Measurements from ENCODE around the gene ACVR1C. TPM values are rescaled to one million over a fixed set of nuclear protein-coding genes. Genes with fewer than 3 reads are reported as not detected.

Gene ACVR1C
- total and polyA plus RNA-seq, 2 of the 4 experiments (the other 2 are of a cell fraction) = 0.07 to 0.18 TPM

GRCh38 chr2:157603198-157603597 is 25.5 kb downstream of the ACVR1C start:
- Histone ChIP-seq H3K9me1 (ENCODE audit: insufficient read depth, low read length) (no peaks in the 10 kb centered on the region), H4K20me1 (ENCODE audit: insufficient read depth, low read length) (no peaks in the 10 kb centered on the region), H3K4ac (ENCODE audit: low read depth, low read length) (no peak overlapping the region), H3K56ac (ENCODE audit: extremely low read depth, insufficient read depth, low read length) (no peak overlapping the region), H2AFZ (replicated peaks; ENCODE audit: low read length, poor library complexity) (no peak overlapping the region), H2AK9ac (replicated peaks; ENCODE audit: low read depth, low read length, poor library complexity) (no peak overlapping the region), H4K91ac (ENCODE audit: insufficient read depth, low read depth, low read length) (no peak overlapping the region), H3K4me3 (ENCODE audit: insufficient read depth, low read depth, low read length) (no peak overlapping the region), H3K4me1 (ENCODE audit: control insufficient read depth, insufficient read depth, low read length) (no peaks in the 10 kb centered on the region), H3K79me1 (ENCODE audit: low read depth in 1 of 2, low read length in 2 of 2) (no peaks in the 10 kb centered on the region), H3K9me3 (ENCODE audit: control insufficient read depth, insufficient read depth, low read length) (no peaks in the 10 kb centered on the region), H4K8ac (ENCODE audit: low read depth in 2 of 2, low read length in 2 of 2) (no peak overlapping the region), H3K9ac (ENCODE audit: low read depth, low read length) (no peak overlapping the region), H4K5ac (ENCODE audit: low read depth, low read length) (no peak overlapping the region), H3K27ac (ENCODE audit: insufficient read depth, low read length) (no peak overlapping the region), H3K18ac (ENCODE audit: low read depth, low read length) (no peak overlapping the region), H3K4me2 (ENCODE audit: low read depth, low read length) (no peak overlapping the region), H2BK120ac (ENCODE audit: low read depth, low read length) (no peak overlapping the region), H2AK5ac (ENCODE audit: low read depth, low read length) (no peak overlapping the region), H3K23ac (ENCODE audit: low read depth, low read length) (no peak overlapping the region), H2BK15ac (ENCODE audit: low read depth, low read length) (no peak overlapping the region), H3K36me3 (ENCODE audit: control insufficient read depth, insufficient read depth, low read length) (no peaks in the 10 kb centered on the region), H2BK20ac (ENCODE audit: low read depth, low read length) (no peak overlapping the region), H2BK5ac (ENCODE audit: low read depth, low read length, poor library complexity, severe bottlenecking) (no peak overlapping the region), H3K14ac (replicated peaks; ENCODE audit: low read depth, low read length) (no peak overlapping the region), H3K27me3 (ENCODE audit: control insufficient read depth, insufficient read depth, low read length) (peaks cover 3% of the 10 kb centered on the region; the same call in 1 of the 2 replicates)
- WGBS, 2 experiments (ENCODE audit: extremely low coverage in 2 of 2, insufficient read length in 1 of 2) = no CpG with 5 or more reads among the region's 1 CpG
- BruUV-seq (replicated peaks) = no TSS peak
- no peak for ATAC-seq (ENCODE audit: low read depth)
- dilution Hi-C loops (cut with HindIII; ENCODE audit: low sequenced_read_pairs, unreplicated experiment) = no loop called here
- ChIA-PET CTCF (interaction anchor here (1.0 kb wide), 1 partner anchor 16 kb away, joined by 3 read pairs; no protein-coding TSS in a partner anchor), POLR2A (ENCODE audit: unreplicated experiment) (no interaction called here)
- peak; percentile 83 for TF ChIP-seq MAFK (IDR thresholded peaks at IDR 0.05; ENCODE audit: low read depth, low read length)
- no peak for TF ChIP-seq RFX5 (IDR thresholded peaks at IDR 0.05; ENCODE audit: low read depth, low read length)
- in situ Hi-C loops (cut with MboI; ENCODE audit: low sequenced_read_pairs) = no loop called here
- intact Hi-C loops (cut with micrococcal nuclease) = no loop called here
- DNase-seq = no peak

All from IMR-90 (cell line).